OCI-LY1 (cell line): ENCODE data around the gene NOL6.
"Not testable (repeated sequence)": the region's sequence is repeated elsewhere in the genome, so short reads cannot be mapped to it uniquely, and the experiment has no call there.

Experiments used
- H2AFZ ChIP-seq: fragments of 200-600 bp; sonication (generic), shearing (Covaris generic); 2 replicates; pipeline ENCODE4 v1.6.0; 2014; ENCODE audit warnings: antibody characterized with exemption, mild to moderate bottlenecking, low read length
- H3F3A ChIP-seq: fragments of 200-600 bp; sonication (generic), shearing (Covaris generic); 2 replicates; pipeline ENCODE4 v1.6.0; 2014; ENCODE audit warnings: mild to moderate bottlenecking, antibody characterized with exemption, low read length, moderate library complexity; ENCODE audit not compliant: insufficient read depth
- H3K27ac ChIP-seq: fragments of 200-600 bp; sonication (generic); 2 replicates; pipeline ENCODE4 v1.5.1; 2014; ENCODE audit warnings: low read length, mixed run types, mild to moderate bottlenecking, low read depth; ENCODE audit not compliant: poor library complexity, severe bottlenecking
- H3K27me3 ChIP-seq: fragments of 200-600 bp; sonication (generic); 2 replicates; pipeline ENCODE4 v1.6.0; 2014; ENCODE audit warnings: antibody characterized with exemption, mild to moderate bottlenecking, low read length, moderate library complexity; ENCODE audit not compliant: insufficient read depth
- H3K36me3 ChIP-seq: fragments of 200-600 bp; sonication (generic); 2 replicates; pipeline ENCODE4 v1.6.1; 2014; ENCODE audit warnings: mild to moderate bottlenecking, antibody characterized with exemption, low read length, moderate library complexity, mixed read lengths; ENCODE audit not compliant: insufficient read depth
- H3K4me1 ChIP-seq: fragments of 200-600 bp; sonication (generic); 2 replicates; pipeline ENCODE4 v1.5.1; 2014; ENCODE audit warnings: mild to moderate bottlenecking, low read length, moderate library complexity; ENCODE audit not compliant: insufficient read depth, severe bottlenecking
- H3K4me2 ChIP-seq: fragments of 200-600 bp; sonication (generic), shearing (Covaris generic); 2 replicates; pipeline ENCODE4 v1.6.1; 2014; ENCODE audit warnings: low read length
- H3K4me3 ChIP-seq: fragments of 200-600 bp; sonication (generic); 2 replicates; pipeline ENCODE4 v1.5.1; 2014; ENCODE audit warnings: low read length, low read depth, mild to moderate bottlenecking, mixed read lengths; ENCODE audit not compliant: poor library complexity, severe bottlenecking
- H3K79me2 ChIP-seq: fragments of 200-600 bp; shearing (Covaris generic); 2 replicates; pipeline ENCODE4 v1.6.1; 2016; ENCODE audit warnings: mixed run types, low read length, mixed read lengths; ENCODE audit not compliant: insufficient read depth
- H3K9ac ChIP-seq: fragments of 200-600 bp; sonication (generic), shearing (Covaris generic); 2 replicates; pipeline ENCODE4 v1.6.1; 2014; ENCODE audit warnings: mild to moderate bottlenecking, low read length, mixed read lengths
- H3K9me2 ChIP-seq: fragments of 200-600 bp; sonication (generic), shearing (Covaris generic); 2 replicates; pipeline ENCODE4 v1.6.1; 2014; ENCODE audit warnings: low read depth, mild to moderate bottlenecking, low read length, mixed read lengths
- H3K9me3 ChIP-seq: fragments of 200-600 bp; shearing (Covaris generic); 2 replicates; pipeline ENCODE4 v1.6.1; 2014; ENCODE audit warnings: low read length, mixed read lengths
- H4K20me1 ChIP-seq: fragments of 200-600 bp; sonication (generic), shearing (Covaris generic); 2 replicates; pipeline ENCODE4 v1.6.0; 2016; ENCODE audit warnings: mild to moderate bottlenecking, low read length; ENCODE audit not compliant: insufficient read depth
- EZH2 ChIP-seq: fragments of 200-600 bp; sonication (generic), shearing (Covaris generic); IDR thresholded peaks from 2 replicates; pipeline ENCODE4 v1.8.0; 2017; ENCODE audit warnings: borderline replicate concordance, mixed run types, mild to moderate bottlenecking, antibody characterized with exemption, low read length, moderate library complexity, mixed read lengths
- TF ChIP-seq, protein P1 (sequence below): fragments of 200-600 bp; sonication (generic), shearing (Covaris generic); IDR thresholded peaks from 2 replicates; pipeline ENCODE4 v1.5.1; 2017; ENCODE audit warnings: mild to moderate bottlenecking, antibody characterized with exemption, low read length, moderate library complexity, mixed read lengths

Gene NOL6

DNA sequence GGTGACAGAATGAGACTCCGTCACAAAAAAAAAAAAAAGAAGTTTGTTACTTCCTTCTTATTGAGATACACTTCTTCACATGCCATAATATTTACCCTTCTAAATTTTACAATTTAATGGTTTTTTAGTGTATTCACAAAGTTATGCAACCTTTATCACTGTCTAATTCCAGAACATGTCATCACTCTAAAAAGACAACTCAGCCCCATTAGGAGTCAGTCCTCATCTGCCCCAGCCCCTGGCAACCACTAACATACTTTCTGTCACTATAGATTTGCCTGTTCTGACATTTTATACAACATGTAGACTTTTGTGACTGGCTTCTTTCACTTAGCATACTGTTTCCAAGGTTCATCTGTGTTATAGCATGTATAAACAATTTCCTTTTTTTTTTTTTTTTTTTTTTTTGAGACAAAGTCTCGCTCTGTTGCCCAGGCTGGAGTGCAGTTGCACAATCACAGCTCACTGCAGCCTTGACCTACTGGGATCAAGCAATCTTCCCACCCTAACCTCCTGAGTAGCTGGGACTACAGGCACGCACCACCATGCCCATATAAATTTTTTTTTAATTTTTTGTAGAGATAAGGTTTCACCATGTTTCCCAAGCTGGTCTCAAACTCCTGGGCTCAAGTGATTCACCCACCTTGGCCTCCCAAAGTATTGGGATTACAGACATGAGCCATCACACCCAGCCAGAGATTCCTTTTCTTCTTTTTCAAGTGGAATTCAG is 44.3 kb downstream of the NOL6 start:
- H2AFZ ChIP-seq, result no peak overlapping the region
- H3K9me3 ChIP-seq, result no peaks in the 10 kb centered on the region
- no peak overlapping the region for H3K27ac ChIP-seq
- H4K20me1 ChIP-seq, result no peaks in the 10 kb centered on the region
- no peaks in the 10 kb centered on the region for H3K9me2 ChIP-seq
- H3K9ac ChIP-seq, result no peak overlapping the region
- no peaks in the 10 kb centered on the region for H3K36me3 ChIP-seq
- no peak overlapping the region for H3K4me3 ChIP-seq
- H3K4me2 ChIP-seq, result no peak overlapping the region
- H3F3A ChIP-seq, result no peaks in the 10 kb centered on the region
- no peaks in the 10 kb centered on the region for H3K4me1 ChIP-seq
- no peak for TF ChIP-seq EZH2
- TF ChIP-seq, protein P1, sequence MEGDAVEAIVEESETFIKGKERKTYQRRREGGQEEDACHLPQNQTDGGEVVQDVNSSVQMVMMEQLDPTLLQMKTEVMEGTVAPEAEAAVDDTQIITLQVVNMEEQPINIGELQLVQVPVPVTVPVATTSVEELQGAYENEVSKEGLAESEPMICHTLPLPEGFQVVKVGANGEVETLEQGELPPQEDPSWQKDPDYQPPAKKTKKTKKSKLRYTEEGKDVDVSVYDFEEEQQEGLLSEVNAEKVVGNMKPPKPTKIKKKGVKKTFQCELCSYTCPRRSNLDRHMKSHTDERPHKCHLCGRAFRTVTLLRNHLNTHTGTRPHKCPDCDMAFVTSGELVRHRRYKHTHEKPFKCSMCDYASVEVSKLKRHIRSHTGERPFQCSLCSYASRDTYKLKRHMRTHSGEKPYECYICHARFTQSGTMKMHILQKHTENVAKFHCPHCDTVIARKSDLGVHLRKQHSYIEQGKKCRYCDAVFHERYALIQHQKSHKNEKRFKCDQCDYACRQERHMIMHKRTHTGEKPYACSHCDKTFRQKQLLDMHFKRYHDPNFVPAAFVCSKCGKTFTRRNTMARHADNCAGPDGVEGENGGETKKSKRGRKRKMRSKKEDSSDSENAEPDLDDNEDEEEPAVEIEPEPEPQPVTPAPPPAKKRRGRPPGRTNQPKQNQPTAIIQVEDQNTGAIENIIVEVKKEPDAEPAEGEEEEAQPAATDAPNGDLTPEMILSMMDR, result no peak
- H3K79me2 ChIP-seq, result no peaks in the 10 kb centered on the region
- no peaks in the 10 kb centered on the region; the same call in 1 of the 2 replicates for H3K27me3 ChIP-seq

DNA sequence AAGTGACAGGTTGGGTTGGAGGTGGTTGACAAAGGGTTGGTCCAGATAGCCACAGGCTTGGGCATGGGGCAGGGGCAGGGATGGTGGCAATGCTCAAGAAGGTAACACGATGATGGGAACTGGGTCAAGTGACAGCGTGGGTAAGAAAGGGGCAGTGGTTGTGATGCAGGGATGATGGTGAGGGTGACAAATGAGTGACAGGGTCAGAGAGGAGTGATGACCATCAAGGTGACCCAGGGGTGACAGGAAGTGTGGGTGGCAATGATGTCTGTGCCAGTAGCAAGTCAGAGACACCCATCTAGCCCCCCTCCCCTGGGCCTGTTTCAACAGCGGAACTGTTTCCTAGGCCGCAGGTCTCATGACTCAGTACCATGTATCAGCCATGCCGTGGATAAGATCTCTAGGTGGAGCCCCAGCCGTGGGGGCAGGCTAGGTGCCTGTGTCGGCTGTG is 46.9 kb downstream of the NOL6 start:
- Histone ChIP-seq H3K4me1 (no peaks in the 10 kb centered on the region), H3K79me2 (no peaks in the 10 kb centered on the region), H3K36me3 (no peaks in the 10 kb centered on the region), H3F3A (no peaks in the 10 kb centered on the region), H2AFZ (no peak overlapping the region), H3K27me3 (no peaks in the 10 kb centered on the region; the same call in 1 of the 2 replicates), H3K9ac (no peak overlapping the region), H3K9me3 (no peaks in the 10 kb centered on the region), H3K4me3 (no peak overlapping the region), H3K27ac (no peak overlapping the region), H3K9me2 (no peaks in the 10 kb centered on the region), H4K20me1 (no peaks in the 10 kb centered on the region), H3K4me2 (no peak overlapping the region)
- no peak for TF ChIP-seq EZH2
- TF ChIP-seq, protein P1, result no peak

DNA sequence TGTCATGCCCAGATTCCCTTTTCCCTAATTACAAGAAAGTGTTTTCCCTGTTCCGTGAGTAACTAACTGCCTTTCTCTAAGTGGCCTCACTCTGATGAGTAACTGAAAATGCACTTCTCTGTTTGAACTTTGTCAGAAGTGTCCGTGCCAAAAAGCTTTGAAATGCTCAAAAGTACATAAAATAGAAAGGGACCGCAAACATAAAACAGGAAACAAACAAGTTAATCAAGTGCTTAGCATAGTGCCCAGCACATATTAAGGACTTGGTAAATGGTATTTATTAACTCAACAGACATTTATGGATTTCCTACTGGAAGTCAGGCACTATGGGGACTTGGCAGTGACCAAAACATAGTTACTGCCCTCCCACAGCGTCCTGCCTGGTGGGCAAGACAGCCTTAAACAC is 48.6 kb downstream of the NOL6 start:
- TF ChIP-seq EZH2, result no peak
- TF ChIP-seq, protein P1, result no peak
- no peak overlapping the region for H2AFZ ChIP-seq
- no peaks in the 10 kb centered on the region for H3K9me2 ChIP-seq
- H3K79me2 ChIP-seq, result no peaks in the 10 kb centered on the region
- no peak overlapping the region for H3K27ac ChIP-seq
- no peaks in the 10 kb centered on the region for H3F3A ChIP-seq
- H3K27me3 ChIP-seq, result no peaks in the 10 kb centered on the region; the same call in 1 of the 2 replicates
- no peak overlapping the region for H3K4me2 ChIP-seq
- no peaks in the 10 kb centered on the region for H3K9me3 ChIP-seq
- H3K4me1 ChIP-seq, result no peaks in the 10 kb centered on the region
- no peaks in the 10 kb centered on the region for H3K36me3 ChIP-seq
- H4K20me1 ChIP-seq, result no peaks in the 10 kb centered on the region
- H3K9ac ChIP-seq, result no peak overlapping the region
- no peak overlapping the region for H3K4me3 ChIP-seq

DNA sequence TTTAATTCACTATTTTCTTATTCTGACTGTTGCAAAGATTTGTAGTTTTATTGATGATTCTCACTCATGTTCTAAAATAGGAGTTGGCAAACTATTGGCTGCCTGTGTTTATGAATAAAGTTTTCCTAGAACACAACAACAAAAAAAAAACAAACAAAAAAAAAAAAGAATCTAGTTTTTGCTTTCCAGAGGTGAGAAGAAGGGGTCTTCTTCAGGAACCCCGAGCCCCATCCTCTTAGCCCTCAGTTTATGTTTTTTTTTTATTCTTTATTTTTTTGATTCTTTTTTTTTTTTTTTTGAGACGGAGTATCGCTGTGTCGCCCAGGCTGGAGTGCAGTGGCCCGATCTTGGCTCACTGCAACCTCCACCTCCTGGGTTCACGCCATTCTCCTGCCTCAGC is 49.2 kb downstream of the NOL6 start:
- not testable (repeated sequence) for H3K36me3 ChIP-seq, H3K4me3 ChIP-seq, H3K9me3 ChIP-seq, H3K4me1 ChIP-seq, H4K20me1 ChIP-seq, H3K9me2 ChIP-seq, H2AFZ ChIP-seq, H3K9ac ChIP-seq, H3K27ac ChIP-seq, H3K79me2 ChIP-seq, H3K4me2 ChIP-seq, H3F3A ChIP-seq, H3K27me3 ChIP-seq

DNA sequence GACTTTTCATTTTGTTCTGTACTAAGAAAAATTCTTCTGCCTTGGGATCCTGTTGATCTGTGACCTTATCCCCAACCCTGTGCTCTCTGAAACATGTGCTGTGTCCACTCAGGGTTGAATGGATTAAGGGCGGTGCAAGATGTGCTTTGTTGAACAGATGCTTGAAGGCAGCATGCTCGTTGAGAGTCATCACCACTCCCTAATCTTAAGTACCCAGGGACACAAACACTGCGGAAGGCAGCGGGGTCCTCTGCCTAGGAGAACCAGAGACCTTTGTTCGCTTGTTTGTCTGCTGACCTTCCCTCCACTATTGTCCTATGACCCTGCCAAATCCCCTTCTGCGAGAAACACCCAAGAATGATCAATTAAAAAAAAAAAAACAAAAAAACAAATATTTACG is 49.7 kb downstream of the NOL6 start:
- not testable (repeated sequence) for H3K79me2 ChIP-seq, H3K4me1 ChIP-seq, H3K4me2 ChIP-seq, H3F3A ChIP-seq, H3K4me3 ChIP-seq, H3K27me3 ChIP-seq, H3K36me3 ChIP-seq, H4K20me1 ChIP-seq, H3K9me3 ChIP-seq, H2AFZ ChIP-seq, H3K9ac ChIP-seq, H3K27ac ChIP-seq, H3K9me2 ChIP-seq
